K562 (cell line): ENCODE data around the gene RBM26. TPM values are rescaled to one million over a fixed set of nuclear protein-coding genes. Genes with fewer than 3 reads are reported as not detected.

Experiments used
- ATAC-seq: fragments of 200-7000 bp; cut with Tn5 transposase; 3 replicates; pipeline ENCODE4 v1.9.1; 2020; ENCODE audit warnings: moderate library complexity
- BruUV-seq: library from RNA; stranded (reverse); fragments of 400-500 nt; replicated peaks from 2 replicates; lab custom pipeline; 2021; lab: Mats Ljungman, UMichigan
- CTCF ChIA-PET: fragments of 300-600 bp; formaldehyde crosslinking; extraction: SDS; loops from one replicate; lab custom pipeline; 2021; ENCODE audit warnings: low intra/inter-chr PET ratio; lab: Yijun Ruan, JAX
- POLR2A ChIA-PET: fragments of 300-600, 350-650 bp; sonication (Branson Sonifier 250); formaldehyde crosslinking; extraction: SDS; loops from one replicate; lab custom pipeline; 2021; ENCODE audit warnings: antibody characterized with exemption, inconsistent platforms; lab: Yijun Ruan, JAX
- DNase-seq, 4 experiments: peaks; one replicate each; pipeline versions ENCODE4 v3.0.0 to v3.0.0-alpha.2; 2011 to 2018; ENCODE audit warnings: low spot score in 3 of 4, mixed read lengths in 3 of 4; ENCODE audit errors: extremely low read depth in 1 of 4
- FAIRE-seq: peaks from 2 replicates; lab custom pipeline; 2011; peaks lifted over from hg19 to GRCh38; lab: Jason Lieb, UNC
- H2AFZ ChIP-seq: 2 replicates; pipeline ENCODE4 v1.6.0; 2011; ENCODE audit warnings: low read depth, low read length, control low read depth, inconsistent platforms
- H3K27ac ChIP-seq: fragments of 200-600 bp; 3 replicates; pipeline ENCODE4 v1.8.0; 2011; ENCODE audit warnings: low read depth, mild to moderate bottlenecking, control low read depth, inconsistent platforms, low read length, moderate library complexity, mixed read lengths; ENCODE audit errors: extremely low read depth
- H3K27me3 ChIP-seq, 2 experiments: fragments of 300-600 bp in 1 of 2; 2 replicates in 1 of 2; 3 replicates in 1 of 2; pipeline versions ENCODE4 v1.6.0 to v1.8.0; 2011; ENCODE audit warnings: inconsistent platforms in 2 of 2, low read length in 2 of 2, mild to moderate bottlenecking in 1 of 2, mixed read lengths in 1 of 2, moderate library complexity in 1 of 2; ENCODE audit not compliant: control insufficient read depth in 2 of 2, insufficient read depth in 2 of 2
- H3K36me3 ChIP-seq: fragments of 300-600 bp; 3 replicates; pipeline ENCODE4 v1.8.0; 2011; ENCODE audit warnings: mild to moderate bottlenecking, low read length, inconsistent platforms; ENCODE audit not compliant: control insufficient read depth, insufficient read depth
- H3K4me1 ChIP-seq, 2 experiments: fragments of 200-600 bp in 1 of 2; replicated peaks in 1 of 2; 2 replicates in 1 of 2; 3 replicates in 1 of 2; pipeline versions ENCODE4 v1.5.1 to v1.8.0; 2011; ENCODE audit warnings: inconsistent platforms in 2 of 2, low read length in 2 of 2, mild to moderate bottlenecking in 1 of 2, mixed read lengths in 1 of 2, moderate library complexity in 1 of 2; ENCODE audit not compliant: control insufficient read depth in 2 of 2, insufficient read depth in 2 of 2
- H3K4me2 ChIP-seq: 2 replicates; pipeline ENCODE4 v1.6.1; 2011; ENCODE audit warnings: low read length, control low read depth, inconsistent platforms, mixed read lengths; ENCODE audit not compliant: insufficient read depth
- H3K4me3 ChIP-seq: fragments of 200-600 bp; sonication (generic), shearing (Covaris generic); 2 replicates; pipeline ENCODE4 v1.5.1; 2016; ENCODE audit warnings: control low read depth, inconsistent platforms
- H3K79me2 ChIP-seq: fragments of 200-600 bp; 3 replicates; pipeline ENCODE4 v1.8.0; 2011; ENCODE audit warnings: low read length, inconsistent platforms; ENCODE audit not compliant: control insufficient read depth, insufficient read depth
- H3K9ac ChIP-seq, 2 experiments: 2 replicates each; pipeline versions ENCODE4 v1.6.0 to v1.6.1; 2011; ENCODE audit warnings: low read depth in 2 of 2, low read length in 2 of 2, control low read depth in 1 of 2, inconsistent platforms in 1 of 2, mild to moderate bottlenecking in 1 of 2, mixed read lengths in 1 of 2; ENCODE audit not compliant: insufficient read depth in 1 of 2
- H3K9me1 ChIP-seq: one replicate; pipeline ENCODE4 v1.6.0; 2011; ENCODE audit warnings: inconsistent platforms, mild to moderate bottlenecking, low read length, moderate library complexity; ENCODE audit not compliant: control insufficient read depth, insufficient read depth
- H3K9me3 ChIP-seq: replicated peaks from 2 replicates; pipeline ENCODE4 v1.5.1; 2011; ENCODE audit warnings: low read depth, low read length, inconsistent platforms; ENCODE audit not compliant: control insufficient read depth, insufficient read depth
- H4K20me1 ChIP-seq: replicated peaks from 2 replicates; pipeline ENCODE4 v1.6.1; 2011; ENCODE audit warnings: low read length, inconsistent platforms, mixed read lengths; ENCODE audit not compliant: control insufficient read depth, insufficient read depth
- CLOCK ChIP-seq: fragments of 250-450 bp; sonication (Bioruptor Pico); IDR thresholded peaks from 2 replicates; pipeline ENCODE4 v1.4.0; 2020; ENCODE audit warnings: mild to moderate bottlenecking, moderate library complexity, borderline replicate concordance
- IRF2 ChIP-seq: sonication (generic); formaldehyde crosslinking; IDR thresholded peaks from 2 replicates; pipeline ENCODE4 v1.8.1; 2022; ENCODE audit warnings: mild to moderate bottlenecking, missing genetic modification reagents
- KDM1A ChIP-seq, 2 experiments: fragments of 450-650 bp; IDR thresholded peaks; 2 replicates each; pipeline ENCODE4 v1.6.1; 2016; ENCODE audit warnings: mild to moderate bottlenecking in 2 of 2
- WHSC1 ChIP-seq: IDR thresholded peaks from one replicate; pipeline ENCODE4 v1.6.1; 2012; ENCODE audit warnings: low read length, control low read depth, inconsistent platforms
- WGBS: fragments of 100-300 bp; shearing (Covaris generic); methylation state at CpG from one replicate; pipeline ENCODE4 v1.1.6; 2016; ENCODE audit warnings: low coverage, mixed read lengths; ENCODE audit not compliant: insufficient coverage; ENCODE audit errors: missing lambda C conversion rate; 5-methylcytosine and 5-hydroxymethylcytosine counted together
- in situ Hi-C: fragments of 300-500 bp; cut with MboI; formaldehyde crosslinking; loops from 4 replicates; pipeline ENCODE4 v1.15.0; 2018; ENCODE audit warnings: inconsistent platforms, mixed read lengths
- intact Hi-C: fragments of 100-400 bp; cut with micrococcal nuclease; formaldehyde crosslinking; loops from 2 replicates; pipeline ENCODE4 v1.14.2; 2022
- polyA plus RNA-seq, 8 experiments: library from polyadenylated mRNA; depleted of rRNA in 4 of 8; stranded (reverse) in 5 of 8; unstranded in 3 of 8; fragments of >200 nt; fragmentation: Nextera tagmentation in 2 of 8; fragmentation: Illumina TruSeq in 1 of 8; extraction: Ambion mirVana in 2 of 8; extraction: Trizol in 1 of 8; gene quantifications; 2 replicates each; pipeline versions ENCODE4 v1.2.1 to v1.2.3, GENCODE V29; 2011 to 2014; ENCODE audit warnings: inconsistent platforms in 1 of 8, missing spikeins in 1 of 8
- total RNA-seq, 7 experiments: library from RNA; depleted of rRNA in 6 of 7; stranded (reverse); fragments of >200 nt in 6 of 7; fragmentation: Illumina TruSeq in 2 of 7; extraction: Trizol in 2 of 7; gene quantifications; 2 replicates each; pipeline versions ENCODE4 v1.2.1 to v1.2.3, GENCODE V29; 2011 to 2021; ENCODE audit warnings: low replicate concordance in 1 of 7

RBM26 gene
- total and polyA plus RNA-seq, 9 of the 15 experiments (the other 6 are each of a cell fraction or from before 2014, with no cell fraction given), result 10.0 to 42.4 (median 26.4) TPM

- Histone ChIP-seq H3K27ac (no peak overlapping the region), H2AFZ (no peak overlapping the region), H3K9me3 (no peaks in the 10 kb centered on the region), H3K27me3 (no peaks in the 10 kb centered on the region), H3K9me1 (no peaks in the 10 kb centered on the region), H3K4me2 (no peak overlapping the region), H3K4me3 (no peak overlapping the region), H3K9ac (no peak overlapping the region), H3K79me2 (no peaks in the 10 kb centered on the region), H3K36me3 (peaks cover 92% of the 10 kb centered on the region), H4K20me1 (no peaks in the 10 kb centered on the region), H3K4me1 (no peaks in the 10 kb centered on the region)
- ChIA-PET POLR2A (no interaction called here), CTCF (no interaction called here)
- no TSS peak for BruUV-seq
- FAIRE-seq (no peak), DNase-seq (no peak), ATAC-seq (no peak)
- 92% methylated on average over 2 of the region's 2 CpGs for WGBS
- TF ChIP-seq CLOCK (CRISPR knock-in tag) (no peak), IRF2 (no peak), KDM1A (IDR thresholded peaks at IDR 0.05) (no peak), WHSC1 (no peak)
- in situ Hi-C loops, result no loop called here
- intact Hi-C loops, result no loop called here
These were observed 65.6 kb downstream of the RBM26 start for GRCh38 chr13:79340490-79340889.
